ENCODE measurements around the gene TNFRSF8.

The TNFRSF8 gene

DNA sequence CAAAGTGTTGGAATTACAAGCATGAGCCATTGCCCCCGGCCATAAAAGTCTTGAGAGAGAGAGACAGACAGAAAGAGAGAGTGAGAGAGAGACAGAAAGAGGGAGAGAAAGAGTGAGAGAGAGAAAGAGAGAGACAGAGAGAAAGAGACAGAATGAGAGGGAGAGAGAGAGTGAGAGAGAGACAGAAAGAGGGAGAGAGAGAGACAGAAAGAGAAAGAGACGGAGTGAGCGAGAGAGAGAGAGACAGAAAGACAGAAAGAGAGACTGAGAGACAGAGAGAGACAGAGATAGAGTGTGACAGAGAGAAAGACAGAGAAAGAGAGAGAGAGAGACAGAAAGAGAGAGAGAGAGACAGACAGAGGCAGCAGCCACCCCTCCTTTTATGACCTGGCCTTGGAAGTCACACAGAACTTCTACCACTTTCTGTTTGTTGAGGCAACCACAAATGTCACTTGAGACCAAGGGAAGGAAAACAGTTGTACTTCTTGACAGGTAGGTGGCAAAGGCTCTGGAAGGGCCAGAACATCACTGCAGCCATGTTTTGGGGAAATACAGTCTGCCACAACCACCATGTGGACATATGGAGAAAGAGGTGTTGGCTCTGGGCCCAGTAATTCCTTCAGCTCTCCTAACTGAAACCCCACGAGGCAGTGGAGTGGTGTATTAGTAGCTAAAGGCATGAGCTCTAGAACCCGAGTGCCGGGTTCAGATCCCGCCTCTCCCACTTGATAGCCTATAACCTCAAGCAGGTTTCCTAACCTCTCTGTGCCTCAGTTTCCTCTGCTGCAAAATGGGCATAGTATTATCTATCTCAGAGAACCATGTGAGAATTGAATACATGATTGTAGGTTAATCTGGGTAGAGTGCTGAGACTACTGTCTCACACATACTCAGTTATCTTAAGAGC lies 50.6 kb downstream of the TNFRSF8 start:
- no peaks in the 10 kb centered on the region for H3K27me3 ChIP-seq (ENCODE audit: control insufficient read depth, insufficient read depth, low read length, poor library complexity, severe bottlenecking)
- 92 to 94% methylated on average over 7 of the region's 7 CpGs for WGBS, 2 experiments
- H3K36me3 ChIP-seq (ENCODE audit: control insufficient read depth, insufficient read depth, low read length): no peaks in the 10 kb centered on the region
- no peak overlapping the region for H3K27ac ChIP-seq (ENCODE audit: insufficient read depth, low read depth, low read length, poor library complexity, severe bottlenecking)
- no peaks in the 10 kb centered on the region for H3K9me3 ChIP-seq (ENCODE audit: control insufficient read depth, low read length)
- no peaks in the 10 kb centered on the region for H3K4me1 ChIP-seq (ENCODE audit: control insufficient read depth, insufficient read depth, low read length)
- H3K4me3 ChIP-seq (ENCODE audit: insufficient read depth, low read depth, low read length): no peak overlapping the region

DNA sequence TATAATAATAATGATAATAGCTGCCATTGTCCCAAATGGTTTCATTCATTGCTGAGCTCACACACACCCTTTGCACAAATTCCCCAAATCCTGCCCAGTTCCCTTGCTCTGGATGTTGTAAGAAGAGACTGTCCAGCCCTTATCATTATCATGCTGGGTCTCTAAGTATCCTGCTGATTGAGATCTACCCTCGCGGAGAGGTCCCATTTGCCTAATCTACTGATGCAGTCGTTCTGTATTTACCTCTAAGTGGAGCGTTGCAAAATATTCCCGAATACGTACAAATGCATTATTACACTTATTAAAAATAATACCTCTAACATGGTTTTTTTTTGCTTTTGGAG lies 51.2 kb downstream of the TNFRSF8 start:
- no peak overlapping the region for H3K27ac ChIP-seq (ENCODE audit: insufficient read depth, low read depth, low read length, poor library complexity, severe bottlenecking)
- H3K4me1 ChIP-seq (ENCODE audit: control insufficient read depth, insufficient read depth, low read length): no peaks in the 10 kb centered on the region
- 90 to 96% methylated on average over 6 of the region's 6 CpGs for WGBS, 2 experiments
- no peaks in the 10 kb centered on the region for H3K9me3 ChIP-seq (ENCODE audit: control insufficient read depth, low read length)
- no peaks in the 10 kb centered on the region for H3K27me3 ChIP-seq (ENCODE audit: control insufficient read depth, insufficient read depth, low read length, poor library complexity, severe bottlenecking)
- H3K4me3 ChIP-seq (ENCODE audit: insufficient read depth, low read depth, low read length): no peak overlapping the region
- no peaks in the 10 kb centered on the region for H3K36me3 ChIP-seq (ENCODE audit: control insufficient read depth, insufficient read depth, low read length)

DNA sequence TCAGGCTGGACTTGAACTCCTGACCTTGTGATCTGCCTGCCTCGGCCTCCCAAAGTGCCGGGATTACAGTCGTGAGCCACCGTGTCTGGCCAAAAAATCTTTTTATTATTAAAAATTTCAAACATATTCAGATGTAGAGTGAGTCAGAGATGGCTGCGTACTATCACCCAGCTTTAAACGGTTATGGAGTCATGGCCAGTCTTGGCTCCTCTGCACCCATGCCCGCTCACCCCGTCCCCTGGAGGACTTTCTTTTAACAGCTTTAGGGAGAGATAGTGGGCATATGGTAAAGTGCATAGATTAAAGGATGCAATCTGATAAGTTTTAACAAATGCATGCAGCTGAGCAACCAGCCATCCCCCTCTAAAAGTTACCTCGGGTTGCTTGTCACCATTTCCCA lies 51.8 kb downstream of the TNFRSF8 start:
- H3K27me3 ChIP-seq (ENCODE audit: control insufficient read depth, insufficient read depth, low read length, poor library complexity, severe bottlenecking): no peaks in the 10 kb centered on the region
- H3K4me1 ChIP-seq (ENCODE audit: control insufficient read depth, insufficient read depth, low read length): no peaks in the 10 kb centered on the region
- no peaks in the 10 kb centered on the region for H3K36me3 ChIP-seq (ENCODE audit: control insufficient read depth, insufficient read depth, low read length)
- no peaks in the 10 kb centered on the region for H3K9me3 ChIP-seq (ENCODE audit: control insufficient read depth, low read length)
- WGBS, 2 experiments: 93 to 96% methylated on average over 9 of the region's 9 CpGs
- no peak overlapping the region for H3K4me3 ChIP-seq (ENCODE audit: insufficient read depth, low read depth, low read length)
- no peak overlapping the region for H3K27ac ChIP-seq (ENCODE audit: insufficient read depth, low read depth, low read length, poor library complexity, severe bottlenecking)

DNA sequence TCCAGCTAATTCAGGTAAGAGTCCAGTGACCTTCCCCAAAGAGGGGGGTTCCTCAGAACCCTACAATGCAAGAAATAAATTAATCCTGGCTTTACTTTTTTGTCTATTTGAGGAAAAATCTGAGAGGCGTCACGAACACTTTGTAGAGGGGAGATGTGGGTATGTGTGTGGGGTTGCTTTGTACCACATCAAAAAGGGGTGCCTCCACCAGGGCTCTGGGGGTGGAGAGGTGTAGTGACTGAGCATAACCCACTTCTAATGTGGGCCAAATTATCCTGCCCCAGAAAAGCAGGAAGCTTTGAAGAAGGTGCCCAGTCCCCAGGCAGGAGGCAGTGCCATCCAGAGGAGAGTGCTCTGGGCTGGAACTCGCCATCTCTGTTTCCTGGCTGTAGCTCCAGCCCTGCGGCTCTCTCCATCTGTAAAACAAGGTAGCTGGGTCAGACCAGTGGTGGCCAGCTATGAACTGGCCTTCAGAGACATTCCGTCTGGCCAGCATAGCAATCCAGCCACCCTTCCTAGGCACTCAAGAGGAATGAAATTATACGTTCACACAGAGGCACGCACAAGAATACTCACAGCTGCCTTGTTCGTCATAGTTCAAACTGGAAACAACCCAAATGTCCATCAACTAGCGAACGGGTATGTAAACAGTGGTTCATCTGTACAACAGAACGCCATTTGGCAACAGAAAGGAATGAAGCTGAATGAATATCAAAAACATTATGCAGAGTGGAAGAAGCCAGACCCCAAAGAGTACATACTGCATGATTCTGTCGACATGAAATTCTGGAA lies 58.3 kb downstream of the TNFRSF8 start:
- WGBS, 2 experiments: 94 to 95% methylated on average over 12 of the region's 12 CpGs
- Histone ChIP-seq H3K36me3 (ENCODE audit: control insufficient read depth, insufficient read depth, low read length) (no peaks in the 10 kb centered on the region), H3K27ac (ENCODE audit: insufficient read depth, low read depth, low read length, poor library complexity, severe bottlenecking) (no peak overlapping the region)

DNA sequence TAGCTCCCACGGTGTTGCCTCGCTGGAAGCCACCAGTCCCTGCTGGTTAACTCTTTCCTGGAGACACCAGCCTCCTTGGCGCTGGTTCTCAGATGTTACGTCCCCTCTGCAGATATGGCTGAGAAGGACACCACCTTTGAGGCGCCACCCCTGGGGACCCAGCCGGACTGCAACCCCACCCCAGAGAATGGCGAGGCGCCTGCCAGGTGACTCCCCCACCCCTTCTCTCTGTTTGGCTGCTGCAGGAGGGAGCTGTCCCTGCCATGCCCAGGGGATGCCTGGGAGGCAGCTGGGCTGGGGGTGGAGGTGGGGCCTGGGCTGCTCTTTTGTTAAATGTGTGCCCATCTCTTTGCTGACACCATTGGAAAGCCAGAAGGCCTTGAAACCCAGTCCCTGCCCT lies 60.1 kb downstream of the TNFRSF8 start:
- Histone ChIP-seq H3K9me3 (ENCODE audit: control insufficient read depth, low read length) (no peaks in the 10 kb centered on the region), H3K36me3 (ENCODE audit: control insufficient read depth, insufficient read depth, low read length) (no peaks in the 10 kb centered on the region), H3K27ac (ENCODE audit: insufficient read depth, low read depth, low read length, poor library complexity, severe bottlenecking) (no peak overlapping the region), H3K27me3 (ENCODE audit: control insufficient read depth, insufficient read depth, low read length, poor library complexity, severe bottlenecking) (no peaks in the 10 kb centered on the region), H3K4me3 (ENCODE audit: insufficient read depth, low read depth, low read length) (no peak overlapping the region), H3K4me1 (ENCODE audit: control insufficient read depth, insufficient read depth, low read length) (no peaks in the 10 kb centered on the region)
- WGBS, 2 experiments: 74 to 81% methylated on average over 8 of the region's 8 CpGs

More for the DNA sequence above, 58.3 kb downstream of the TNFRSF8 start:
- Histone ChIP-seq H3K27me3 (ENCODE audit: control insufficient read depth, insufficient read depth, low read length, poor library complexity, severe bottlenecking) (no peaks in the 10 kb centered on the region), H3K9me3 (ENCODE audit: control insufficient read depth, low read length) (no peaks in the 10 kb centered on the region), H3K4me3 (ENCODE audit: insufficient read depth, low read depth, low read length) (no peak overlapping the region), H3K4me1 (ENCODE audit: control insufficient read depth, insufficient read depth, low read length) (no peaks in the 10 kb centered on the region)

DNA sequence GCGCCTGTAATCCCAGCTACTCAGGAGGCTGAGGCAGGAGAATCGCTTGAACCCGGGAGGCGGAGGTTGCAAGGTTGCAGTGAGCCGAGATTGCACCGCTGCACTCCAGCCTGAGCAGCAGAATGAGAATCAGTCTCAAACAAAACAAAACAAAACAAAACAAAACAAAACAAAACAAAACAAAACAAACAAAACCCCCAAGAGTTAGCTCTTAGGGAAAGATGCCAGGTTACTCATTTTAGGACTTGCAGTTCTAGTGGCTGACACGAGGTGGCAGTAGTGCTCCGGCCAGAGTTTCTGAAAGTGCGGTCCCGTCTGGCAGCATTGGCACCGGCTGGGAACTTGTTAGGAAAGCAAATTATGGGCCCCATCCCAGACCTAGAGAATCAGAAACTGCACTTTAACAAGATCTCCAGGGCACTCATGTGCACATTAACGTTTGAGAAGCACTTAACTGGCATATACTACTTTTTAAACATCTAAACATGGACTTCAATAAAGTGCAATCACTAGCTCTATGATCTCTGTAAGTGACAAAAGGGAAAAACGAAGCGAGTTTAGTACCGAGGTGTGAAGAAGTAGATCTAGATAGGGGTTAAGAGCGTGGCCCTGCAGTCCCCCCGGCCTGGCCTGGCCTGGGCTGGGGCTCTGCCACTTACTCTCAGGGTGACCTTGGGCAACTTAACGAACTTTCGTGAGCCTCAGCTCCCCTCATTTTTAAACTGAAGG lies 61.8 kb downstream of the TNFRSF8 start:
- Histone ChIP-seq H3K4me1 (ENCODE audit: control insufficient read depth, insufficient read depth, low read length) (no peaks in the 10 kb centered on the region), H3K27me3 (ENCODE audit: control insufficient read depth, insufficient read depth, low read length, poor library complexity, severe bottlenecking) (no peaks in the 10 kb centered on the region), H3K27ac (ENCODE audit: insufficient read depth, low read depth, low read length, poor library complexity, severe bottlenecking) (no peak overlapping the region), H3K36me3 (ENCODE audit: control insufficient read depth, insufficient read depth, low read length) (no peaks in the 10 kb centered on the region), H3K9me3 (ENCODE audit: control insufficient read depth, low read length) (no peaks in the 10 kb centered on the region), H3K4me3 (ENCODE audit: insufficient read depth, low read depth, low read length) (no peak overlapping the region)
- 61 to 63% methylated on average over 19 of the region's 19 CpGs for WGBS, 2 experiments

DNA sequence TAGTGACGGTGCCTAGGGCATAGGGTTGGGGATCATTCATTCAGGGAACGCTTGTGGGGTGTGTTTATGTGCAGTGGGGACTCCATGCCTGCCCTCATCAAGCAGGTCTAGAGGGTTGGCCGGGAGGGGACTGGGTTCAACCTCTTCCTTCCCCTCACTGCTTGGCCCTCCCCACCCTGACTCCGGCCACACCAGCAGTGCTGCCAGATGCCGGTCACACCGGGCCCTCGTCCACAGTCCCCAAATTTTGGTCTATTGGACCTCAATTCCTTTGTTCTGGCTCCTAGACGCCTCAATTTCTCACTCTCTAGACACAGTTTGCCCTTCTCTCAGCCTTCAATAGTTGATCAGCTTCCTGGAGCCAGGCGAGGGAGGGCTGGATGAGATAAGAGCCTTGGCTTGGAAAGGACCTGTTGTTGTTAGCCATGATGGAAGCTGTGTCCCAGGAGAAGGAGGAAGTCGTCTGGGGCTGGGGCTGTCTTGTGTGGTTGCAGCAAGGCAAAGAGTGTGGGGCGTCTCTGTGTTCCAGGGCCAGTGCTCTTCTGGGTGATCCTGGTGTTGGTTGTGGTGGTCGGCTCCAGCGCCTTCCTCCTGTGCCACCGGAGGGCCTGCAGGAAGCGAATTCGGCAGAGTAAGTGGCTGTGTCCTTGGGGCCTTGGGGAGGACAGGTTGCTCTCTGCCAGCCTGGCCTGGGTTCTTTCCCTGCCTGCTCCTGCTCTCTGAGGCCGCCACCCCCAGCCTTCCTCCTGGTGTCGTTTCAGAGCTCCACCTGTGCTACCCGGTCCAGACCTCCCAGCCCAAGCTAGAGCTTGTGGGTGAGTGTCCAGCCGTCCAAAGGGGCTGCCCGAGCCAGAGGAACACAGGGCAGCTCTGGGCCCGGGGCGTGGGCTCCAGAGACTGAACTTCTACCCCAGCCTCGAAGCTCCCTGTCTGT lies 62.6 kb downstream of the TNFRSF8 start:
- Histone ChIP-seq H3K36me3 (ENCODE audit: control insufficient read depth, insufficient read depth, low read length) (no peaks in the 10 kb centered on the region), H3K9me3 (ENCODE audit: control insufficient read depth, low read length) (no peaks in the 10 kb centered on the region), H3K4me1 (ENCODE audit: control insufficient read depth, insufficient read depth, low read length) (no peaks in the 10 kb centered on the region), H3K27ac (ENCODE audit: insufficient read depth, low read depth, low read length, poor library complexity, severe bottlenecking) (no peak overlapping the region), H3K4me3 (ENCODE audit: insufficient read depth, low read depth, low read length) (no peak overlapping the region), H3K27me3 (ENCODE audit: control insufficient read depth, insufficient read depth, low read length, poor library complexity, severe bottlenecking) (no peaks in the 10 kb centered on the region)
- WGBS, 2 experiments: 92% methylated on average over 24 of the region's 24 CpGs

DNA sequence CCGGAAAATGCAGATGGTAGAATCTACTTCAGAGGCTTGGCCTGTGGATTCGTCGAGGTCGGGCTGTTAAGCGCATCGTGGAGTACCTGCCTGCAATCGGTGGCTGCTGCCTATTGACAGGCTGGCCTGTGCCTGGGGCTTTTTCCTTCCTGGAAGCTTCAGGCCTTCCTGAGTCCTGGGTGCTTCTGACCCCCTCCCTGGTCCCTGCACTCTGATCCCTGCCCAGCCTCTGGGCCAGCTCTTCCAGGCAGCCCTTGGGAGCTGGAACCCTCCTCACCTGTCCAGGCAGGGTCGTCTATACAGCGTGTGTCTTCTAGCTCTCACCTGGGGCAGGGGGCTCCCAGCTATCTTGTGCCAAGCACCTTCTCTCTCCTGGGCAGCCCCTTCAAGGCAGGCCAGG lies 63.7 kb downstream of the TNFRSF8 start:
- Histone ChIP-seq H3K4me1 (ENCODE audit: control insufficient read depth, insufficient read depth, low read length) (no peaks in the 10 kb centered on the region), H3K36me3 (ENCODE audit: control insufficient read depth, insufficient read depth, low read length) (no peaks in the 10 kb centered on the region), H3K27me3 (ENCODE audit: control insufficient read depth, insufficient read depth, low read length, poor library complexity, severe bottlenecking) (no peaks in the 10 kb centered on the region), H3K27ac (ENCODE audit: insufficient read depth, low read depth, low read length, poor library complexity, severe bottlenecking) (no peak overlapping the region), H3K9me3 (ENCODE audit: control insufficient read depth, low read length) (no peaks in the 10 kb centered on the region), H3K4me3 (ENCODE audit: insufficient read depth, low read depth, low read length) (no peak overlapping the region)
- 88 to 89% methylated on average over 9 of the region's 9 CpGs for WGBS, 2 experiments

DNA sequence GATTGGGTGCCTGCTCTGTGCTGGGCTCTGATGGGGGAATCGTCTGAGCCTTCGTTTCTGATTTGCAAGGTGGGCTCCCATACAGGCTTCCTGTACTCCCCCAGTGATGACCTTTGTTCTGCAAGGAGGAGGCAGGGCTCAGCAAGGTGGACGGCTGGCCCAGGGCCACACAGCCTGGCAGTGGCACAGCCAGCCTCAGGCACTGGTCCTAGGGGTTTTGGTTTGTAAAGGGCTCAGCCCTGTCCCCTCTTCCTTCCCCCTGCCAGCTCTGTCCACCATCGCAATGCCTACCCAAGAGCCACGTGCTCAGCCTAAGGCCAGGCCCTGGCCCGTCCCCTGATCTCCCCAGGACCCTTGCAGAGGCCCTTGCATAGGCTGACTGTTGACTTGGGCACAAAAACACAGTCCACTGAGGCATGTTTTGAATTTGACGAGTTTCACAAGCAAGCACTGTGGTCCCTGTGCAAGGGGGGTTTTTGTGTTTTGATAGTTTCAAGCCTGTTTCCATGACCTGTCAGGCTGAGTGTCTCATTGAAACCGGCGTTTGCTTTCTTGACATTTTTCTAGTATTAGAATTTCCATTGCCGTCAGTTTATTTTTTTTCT lies 64.2 kb downstream of the TNFRSF8 start:
- WGBS, 2 experiments: 93 to 94% methylated on average over 10 of the region's 10 CpGs

More for the DNA sequence above, 64.2 kb downstream of the TNFRSF8 start:
- Histone ChIP-seq H3K4me3 (ENCODE audit: insufficient read depth, low read depth, low read length) (no peak overlapping the region), H3K27ac (ENCODE audit: insufficient read depth, low read depth, low read length, poor library complexity, severe bottlenecking) (no peak overlapping the region), H3K27me3 (ENCODE audit: control insufficient read depth, insufficient read depth, low read length, poor library complexity, severe bottlenecking) (no peaks in the 10 kb centered on the region), H3K9me3 (ENCODE audit: control insufficient read depth, low read length) (no peaks in the 10 kb centered on the region), H3K36me3 (ENCODE audit: control insufficient read depth, insufficient read depth, low read length) (no peaks in the 10 kb centered on the region), H3K4me1 (ENCODE audit: control insufficient read depth, insufficient read depth, low read length) (no peaks in the 10 kb centered on the region)
